Activated CD4-positive, alpha-beta T cell treated with anti-CD3 and anti-CD28 coated beads, Interleukin-2, amount 50 U/mL, for 16 hours (primary cell): Measurements from ENCODE around the gene CNOT10.
"Not testable (repeated sequence)": the region's sequence is repeated elsewhere in the genome, so short reads cannot be mapped to it uniquely, and the experiment has no call there.

Source experiments
- DNase-seq: peaks from one replicate; pipeline ENCODE4 v3.0.0-alpha.2; 2020

Gene CNOT10

GRCh38 chr3:32758375-32758753, 73.4 kb downstream of the CNOT10 start:
- peak; percentile 9 for DNase-seq

GRCh38 chr3:32759342-32759741, 74.4 kb downstream of the CNOT10 start:
- no peak for DNase-seq

- DNase-seq = no peak
Measured at GRCh38 chr3:32764481-32764880, 79.5 kb downstream of the CNOT10 start.

- no peak for DNase-seq
Measured at GRCh38 chr3:32778389-32778788, 93.4 kb downstream of the CNOT10 start.

- DNase-seq = no peak
Measured at GRCh38 chr3:32780071-32780734, 95.2 kb downstream of the CNOT10 start.

- DNase-seq = no peak
Measured at GRCh38 chr3:32780735-32781210, 95.8 kb downstream of the CNOT10 start.

GRCh38 chr3:32781211-32781968, 96.4 kb downstream of the CNOT10 start:
- peak; percentile 78 for DNase-seq

- DNase-seq = not testable (repeated sequence)
Measured at GRCh38 chr3:32781969-32782270, 96.9 kb downstream of the CNOT10 start.

- DNase-seq = no peak
Measured at GRCh38 chr3:32782407-32782806, 97.4 kb downstream of the CNOT10 start.

GRCh38 chr3:32791833-32792232, 106.8 kb downstream of the CNOT10 start:
- no peak for DNase-seq

GRCh38 chr3:32794487-32795308, 109.7 kb downstream of the CNOT10 start:
- no peak for DNase-seq

- not testable (repeated sequence) for DNase-seq
Measured at GRCh38 chr3:32796384-32796950, 111.5 kb downstream of the CNOT10 start.

- no peak for DNase-seq
Measured at GRCh38 chr3:32797776-32798175, 112.8 kb downstream of the CNOT10 start.

GRCh38 chr3:32801440-32801839, 116.5 kb downstream of the CNOT10 start:
- DNase-seq = not testable (repeated sequence)

- no peak for DNase-seq
Measured at GRCh38 chr3:32813180-32813579, 128.2 kb downstream of the CNOT10 start.

- DNase-seq = no peak
Measured at GRCh38 chr3:32814361-32814760, 129.4 kb downstream of the CNOT10 start.

GRCh38 chr3:32815841-32816438, 131.0 kb downstream of the CNOT10 start:
- DNase-seq = no peak

GRCh38 chr3:32816439-32817256, 131.7 kb downstream of the CNOT10 start:
- no peak for DNase-seq

GRCh38 chr3:32817257-32817557, 132.2 kb downstream of the CNOT10 start:
- DNase-seq = no peak

GRCh38 chr3:32817558-32818228, 132.7 kb downstream of the CNOT10 start, which contains the start of gene TRIM71:
Gene TRIM71 (plus strand): TSS chr3:32817997. CDS start chr3:32818081, 84 bp downstream.
- peak; percentile 14 for DNase-seq

- DNase-seq = no peak
Measured at GRCh38 chr3:32818229-32818969, 133.4 kb downstream of the CNOT10 start.
